Mucosa of stomach (tissue), 1 donor: Measurements from ENCODE around the gene VAPB.

Experiments used
- H3K27me3 ChIP-seq: one replicate; pipeline ENCODE4 v1.7.0; 2013; ENCODE audit warnings: mild to moderate bottlenecking, low read length; ENCODE audit not compliant: control insufficient read depth, insufficient read depth
- H3K36me3 ChIP-seq: one replicate; pipeline ENCODE4 v1.7.0; 2013; ENCODE audit warnings: low read length; ENCODE audit not compliant: control insufficient read depth, insufficient read depth
- H3K4me1 ChIP-seq: one replicate; pipeline ENCODE4 v1.7.0; 2013; ENCODE audit warnings: mild to moderate bottlenecking, low read length; ENCODE audit not compliant: control insufficient read depth, insufficient read depth
- H3K4me3 ChIP-seq: one replicate; pipeline ENCODE4 v1.7.0; 2013; ENCODE audit warnings: low read length
- H3K9ac ChIP-seq: one replicate; pipeline ENCODE4 v1.7.0; 2013; ENCODE audit warnings: mild to moderate bottlenecking, low read length, moderate library complexity
- H3K9me3 ChIP-seq: one replicate; pipeline ENCODE4 v1.7.0; 2013; ENCODE audit warnings: mild to moderate bottlenecking, low read length, moderate library complexity; ENCODE audit not compliant: control insufficient read depth
- donor health status: Pancreatic carcinoma.

Gene VAPB

GRCh38 chr20:58500256-58500655 lies 111.2 kb downstream of the VAPB start:
- Histone ChIP-seq H3K4me3 (no peak overlapping the region), H3K9ac (no peak overlapping the region), H3K9me3 (no peaks in the 10 kb centered on the region), H3K27me3 (no peaks in the 10 kb centered on the region), H3K36me3 (no peaks in the 10 kb centered on the region), H3K4me1 (peaks cover 9% of the 10 kb centered on the region)
